ENCODE measurements around the gene OR52M1. TPM values are rescaled to one million over a fixed set of nuclear protein-coding genes. Genes with fewer than 3 reads are reported as not detected.
"Not testable (repeated sequence)": the region's sequence is repeated elsewhere in the genome, so short reads cannot be mapped to it uniquely, and the experiment has no call there.

The OR52M1 gene
- total RNA-seq, 5 donors from 2014 or later (not counting 1 experiment from before 2014, with no cell fraction given): not detected

GRCh38 chr11:4514196-4514595, 30.8 kb upstream of the OR52M1 start:
- peaks cover 0 to 4% of the 10 kb centered on the region in 2 experiments for H3K27me3 ChIP-seq (replicated peaks in 1 of 2; ENCODE audit: control insufficient read depth in 2 of 2, extremely low read depth in 1 of 2, insufficient read depth in 2 of 2, low read length in 1 of 2)
- POLR2A ChIA-PET: no interaction called here
- H3K4me1 ChIP-seq (ENCODE audit: control insufficient read depth in 1 of 2, extremely low read depth in 1 of 2, insufficient read depth in 2 of 2, low read length in 2 of 2): no peaks in the 10 kb centered on the region
- ATAC-seq (replicated peaks in 1 of 4): no peak
- H3K9me3 ChIP-seq: no peaks in the 10 kb centered on the region
- Mint-ChIP-seq H3K27me3 (peaks cover 2 to 9% of the 10 kb centered on the region in 2 donors), H3K4me1 (no peaks in the 10 kb centered on the region), H3K4me3 (no peak overlapping the region), H3K9me3 (no peaks in the 10 kb centered on the region), H3K36me3 (no peaks in the 10 kb centered on the region), H3K27ac (no peak overlapping the region)
- no peak for DNase-seq
- no CpG with 5 or more reads among the region's 1 CpG for WGBS (ENCODE audit: insufficient coverage)
- no peak overlapping the region for H3K27ac ChIP-seq (ENCODE audit: low read length)
- CTCF ChIA-PET: no interaction called here
- H3K36me3 ChIP-seq (ENCODE audit: control insufficient read depth in 2 of 2, extremely low read depth in 1 of 2, insufficient read depth in 1 of 2, low read length in 1 of 2): no peaks in the 10 kb centered on the region
- no peak overlapping the region for H3K4me3 ChIP-seq (ENCODE audit: control insufficient read depth in 1 of 2, extremely low read depth in 1 of 2, low read length in 1 of 2)

- no peak overlapping the region for H3K27ac ChIP-seq (ENCODE audit: low read length)
- ChIA-PET CTCF (interaction anchor here in 1 of 2 donors (0.5 kb wide), 1 partner anchor 44 kb away, joined by 3 read pairs; no protein-coding TSS in a partner anchor), POLR2A (no interaction called here)
- Mint-ChIP-seq H3K36me3 (no peaks in the 10 kb centered on the region), H3K9me3 (no peaks in the 10 kb centered on the region), H3K4me1 (peaks cover 0 to 7% (median 4%) of the 10 kb centered on the region in 3 donors), H3K27ac (no peak overlapping the region), H3K27me3 (peaks cover 23 to 25% of the 10 kb centered on the region in 2 donors), H3K4me3 (no peak overlapping the region)
- DNase-seq (peak in 1 of 35 experiments; percentile 3), ATAC-seq (replicated peaks in 1 of 4) (no peak)
- H3K36me3 ChIP-seq (ENCODE audit: control insufficient read depth in 2 of 2, extremely low read depth in 1 of 2, insufficient read depth in 1 of 2, low read length in 1 of 2): no peaks in the 10 kb centered on the region
- H3K27me3 ChIP-seq (replicated peaks in 1 of 2; ENCODE audit: control insufficient read depth in 2 of 2, extremely low read depth in 1 of 2, insufficient read depth in 2 of 2, low read length in 1 of 2): peaks cover 0 to 5% of the 10 kb centered on the region in 2 experiments
- no peak overlapping the region for H3K4me3 ChIP-seq (ENCODE audit: control insufficient read depth in 1 of 2, extremely low read depth in 1 of 2, low read length in 1 of 2)
- no peaks in the 10 kb centered on the region for H3K4me1 ChIP-seq (ENCODE audit: control insufficient read depth in 1 of 2, extremely low read depth in 1 of 2, insufficient read depth in 2 of 2, low read length in 2 of 2)
- no peaks in the 10 kb centered on the region for H3K9me3 ChIP-seq
- WGBS (ENCODE audit: insufficient coverage): 60% methylated on average over 1 of the region's 2 CpGs
These were observed 22.7 kb upstream of the OR52M1 start for GRCh38 chr11:4522339-4522738.

- H3K27me3 ChIP-seq (replicated peaks in 1 of 2; ENCODE audit: control insufficient read depth in 2 of 2, extremely low read depth in 1 of 2, insufficient read depth in 2 of 2, low read length in 1 of 2): peaks cover 0 to 5% of the 10 kb centered on the region in 2 experiments
- ATAC-seq (replicated peaks in 1 of 4) (no peak), DNase-seq (no peak)
- WGBS (ENCODE audit: insufficient coverage): 49% methylated on average over 3 of the region's 6 CpGs
- Mint-ChIP-seq H3K4me1 (peaks cover 0 to 7% (median 4%) of the 10 kb centered on the region in 3 donors), H3K4me3 (no peak overlapping the region), H3K27me3 (peaks cover 22 to 26% of the 10 kb centered on the region in 2 donors), H3K36me3 (no peaks in the 10 kb centered on the region), H3K27ac (no peak overlapping the region), H3K9me3 (no peaks in the 10 kb centered on the region)
- ChIA-PET POLR2A (no interaction called here), CTCF (no interaction called here)
- no peaks in the 10 kb centered on the region for H3K4me1 ChIP-seq (ENCODE audit: control insufficient read depth in 1 of 2, extremely low read depth in 1 of 2, insufficient read depth in 2 of 2, low read length in 2 of 2)
- no peak overlapping the region for H3K27ac ChIP-seq (ENCODE audit: low read length)
- no peak overlapping the region for H3K4me3 ChIP-seq (ENCODE audit: control insufficient read depth in 1 of 2, extremely low read depth in 1 of 2, low read length in 1 of 2)
- H3K9me3 ChIP-seq: no peaks in the 10 kb centered on the region
- H3K36me3 ChIP-seq (ENCODE audit: control insufficient read depth in 2 of 2, extremely low read depth in 1 of 2, insufficient read depth in 1 of 2, low read length in 1 of 2): no peaks in the 10 kb centered on the region
These were observed 22.2 kb upstream of the OR52M1 start for GRCh38 chr11:4522752-4523151.

- no CpG with 5 or more reads among the region's 1 CpG for WGBS (ENCODE audit: insufficient coverage)
- Histone ChIP-seq H3K9me3 (no peaks in the 10 kb centered on the region), H3K4me3 (ENCODE audit: control insufficient read depth in 1 of 2, extremely low read depth in 1 of 2, low read length in 1 of 2) (no peak overlapping the region), H3K27ac (ENCODE audit: low read length) (no peak overlapping the region), H3K27me3 (replicated peaks in 1 of 2; ENCODE audit: control insufficient read depth in 2 of 2, extremely low read depth in 1 of 2, insufficient read depth in 2 of 2, low read length in 1 of 2) (peaks cover 0 to 5% of the 10 kb centered on the region in 2 experiments), H3K36me3 (ENCODE audit: control insufficient read depth in 2 of 2, extremely low read depth in 1 of 2, insufficient read depth in 1 of 2, low read length in 1 of 2) (no peaks in the 10 kb centered on the region), H3K4me1 (ENCODE audit: control insufficient read depth in 1 of 2, extremely low read depth in 1 of 2, insufficient read depth in 2 of 2, low read length in 2 of 2) (no peaks in the 10 kb centered on the region)
- Mint-ChIP-seq H3K9me3 (no peaks in the 10 kb centered on the region), H3K4me1 (peaks cover 0 to 7% (median 4%) of the 10 kb centered on the region in 3 donors), H3K27ac (no peak overlapping the region), H3K4me3 (no peak overlapping the region), H3K36me3 (no peaks in the 10 kb centered on the region), H3K27me3 (peaks cover 27 to 29% of the 10 kb centered on the region in 2 donors)
- ChIA-PET POLR2A (no interaction called here), CTCF (no interaction called here)
- DNase-seq (no peak), ATAC-seq (replicated peaks in 1 of 4) (no peak)
These were observed 21.3 kb upstream of the OR52M1 start for GRCh38 chr11:4523666-4524065.

- H3K4me3 Mint-ChIP-seq: no peak overlapping the region
- Histone ChIP-seq H3K4me3 (ENCODE audit: control insufficient read depth in 1 of 2, extremely low read depth in 1 of 2, low read length in 1 of 2) (no peak overlapping the region), H3K27ac (ENCODE audit: low read length) (no peak overlapping the region), H3K9me3 (no peaks in the 10 kb centered on the region), H3K4me1 (ENCODE audit: control insufficient read depth in 1 of 2, extremely low read depth in 1 of 2, insufficient read depth in 2 of 2, low read length in 2 of 2) (no peaks in the 10 kb centered on the region), H3K36me3 (ENCODE audit: control insufficient read depth in 2 of 2, extremely low read depth in 1 of 2, insufficient read depth in 1 of 2, low read length in 1 of 2) (no peaks in the 10 kb centered on the region), H3K27me3 (replicated peaks in 1 of 2; ENCODE audit: control insufficient read depth in 2 of 2, extremely low read depth in 1 of 2, insufficient read depth in 2 of 2, low read length in 1 of 2) (peaks cover 0 to 6% of the 10 kb centered on the region in 2 experiments)
- no peak for ATAC-seq (replicated peaks in 1 of 4)
- H3K36me3 Mint-ChIP-seq: no peaks in the 10 kb centered on the region
- no CpG with 5 or more reads among the region's 2 CpGs for WGBS (ENCODE audit: insufficient coverage)
- H3K27ac Mint-ChIP-seq: no peak overlapping the region
- no peak for DNase-seq
- H3K27me3 Mint-ChIP-seq: peaks cover 28 to 34% of the 10 kb centered on the region in 2 donors
- POLR2A ChIA-PET: no interaction called here
- CTCF ChIA-PET: no interaction called here
- H3K9me3 Mint-ChIP-seq: no peaks in the 10 kb centered on the region
- no peaks in the 10 kb centered on the region for H3K4me1 Mint-ChIP-seq
These were observed 17.1 kb upstream of the OR52M1 start for GRCh38 chr11:4527926-4528325.

- H3K27me3 Mint-ChIP-seq: peaks cover 22 to 26% of the 10 kb centered on the region in 2 donors
- 68% methylated on average over 11 of the region's 11 CpGs for WGBS (ENCODE audit: insufficient coverage)
- ATAC-seq (replicated peaks in 1 of 4); H3K36me3 Mint-ChIP-seq; H3K4me1 Mint-ChIP-seq; H3K4me3 ChIP-seq (ENCODE audit: control insufficient read depth in 1 of 2, extremely low read depth in 1 of 2, low read length in 1 of 2); H3K9me3 ChIP-seq; H3K36me3 ChIP-seq (ENCODE audit: control insufficient read depth in 2 of 2, extremely low read depth in 1 of 2, insufficient read depth in 1 of 2, low read length in 1 of 2); POLR2A ChIA-PET; H3K4me1 ChIP-seq (ENCODE audit: control insufficient read depth in 1 of 2, extremely low read depth in 1 of 2, insufficient read depth in 2 of 2, low read length in 2 of 2); CTCF ChIA-PET; H3K27ac ChIP-seq (ENCODE audit: low read length); H3K9me3 Mint-ChIP-seq; H3K27ac Mint-ChIP-seq; H3K4me3 Mint-ChIP-seq; H3K27me3 ChIP-seq (replicated peaks in 1 of 2; ENCODE audit: control insufficient read depth in 2 of 2, extremely low read depth in 1 of 2, insufficient read depth in 2 of 2, low read length in 1 of 2); DNase-seq: not testable (repeated sequence)
These were observed 13.3 kb upstream of the OR52M1 start for GRCh38 chr11:4531686-4532085.
